HL-60 (cell line): ENCODE measurements around the gene MFN2.

Source experiments
- GABPA ChIP-seq: IDR thresholded peaks from 2 replicates; pipeline ENCODE4 v1.6.1; 2012; ENCODE audit warnings: low read depth
- POLR2AphosphoS5 ChIP-seq: IDR thresholded peaks from 2 replicates; pipeline ENCODE4 v1.6.1; 2012; ENCODE audit warnings: low read depth
- REST ChIP-seq: IDR thresholded peaks from 2 replicates; pipeline ENCODE4 v1.6.1; 2012; ENCODE audit warnings: low read depth; ENCODE audit not compliant: insufficient replicate concordance
- SPI1 ChIP-seq: IDR thresholded peaks from 2 replicates; pipeline ENCODE4 v1.6.1; 2012; ENCODE audit warnings: low read depth, mild to moderate bottlenecking, borderline replicate concordance
- TF ChIP-seq, protein P1 (sequence below): IDR thresholded peaks from one replicate; pipeline ENCODE4 v1.5.1; 2011; ENCODE audit warnings: low read length, control low read depth, inconsistent platforms; ENCODE audit not compliant: insufficient read depth

DNA sequence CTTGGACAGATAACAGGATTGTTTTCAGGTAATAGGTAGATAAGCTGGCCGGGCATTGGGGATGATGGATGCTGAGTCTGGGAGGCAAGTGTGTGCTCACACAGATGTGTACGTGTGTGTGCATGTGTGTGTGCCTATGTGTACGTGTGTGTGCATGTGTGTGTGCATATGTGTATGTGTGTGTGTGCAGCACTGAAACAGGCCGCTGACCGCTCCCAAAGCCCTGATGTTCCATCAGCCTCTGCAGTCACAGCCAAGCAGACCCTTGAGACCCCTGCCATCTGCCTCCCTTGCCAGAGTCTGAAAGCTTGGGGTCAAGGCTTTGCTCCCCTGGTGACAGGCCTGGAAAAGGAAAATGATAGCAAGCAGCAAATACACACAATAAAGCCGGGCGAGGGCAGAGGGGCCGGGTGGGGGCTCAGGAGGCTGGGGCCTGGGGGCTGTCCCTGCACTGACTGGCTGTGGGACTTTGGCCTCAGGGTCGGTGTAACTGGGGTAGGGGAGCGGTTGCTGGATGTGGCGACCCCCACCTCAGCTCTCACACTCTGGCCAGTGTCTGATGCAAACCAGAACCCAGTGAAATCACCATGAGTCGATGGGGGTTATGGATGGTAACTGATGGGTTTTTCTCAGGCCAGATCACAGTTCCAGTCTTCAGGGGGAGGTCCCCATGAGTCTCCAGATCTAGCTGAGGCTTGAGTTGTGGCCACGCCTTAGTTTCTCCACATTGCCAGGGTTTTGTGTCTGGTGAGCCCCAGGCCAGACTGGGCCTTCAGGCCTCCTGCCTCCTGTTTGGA is 73.7 kb downstream of the MFN2 start:
- TF ChIP-seq, protein P1, sequence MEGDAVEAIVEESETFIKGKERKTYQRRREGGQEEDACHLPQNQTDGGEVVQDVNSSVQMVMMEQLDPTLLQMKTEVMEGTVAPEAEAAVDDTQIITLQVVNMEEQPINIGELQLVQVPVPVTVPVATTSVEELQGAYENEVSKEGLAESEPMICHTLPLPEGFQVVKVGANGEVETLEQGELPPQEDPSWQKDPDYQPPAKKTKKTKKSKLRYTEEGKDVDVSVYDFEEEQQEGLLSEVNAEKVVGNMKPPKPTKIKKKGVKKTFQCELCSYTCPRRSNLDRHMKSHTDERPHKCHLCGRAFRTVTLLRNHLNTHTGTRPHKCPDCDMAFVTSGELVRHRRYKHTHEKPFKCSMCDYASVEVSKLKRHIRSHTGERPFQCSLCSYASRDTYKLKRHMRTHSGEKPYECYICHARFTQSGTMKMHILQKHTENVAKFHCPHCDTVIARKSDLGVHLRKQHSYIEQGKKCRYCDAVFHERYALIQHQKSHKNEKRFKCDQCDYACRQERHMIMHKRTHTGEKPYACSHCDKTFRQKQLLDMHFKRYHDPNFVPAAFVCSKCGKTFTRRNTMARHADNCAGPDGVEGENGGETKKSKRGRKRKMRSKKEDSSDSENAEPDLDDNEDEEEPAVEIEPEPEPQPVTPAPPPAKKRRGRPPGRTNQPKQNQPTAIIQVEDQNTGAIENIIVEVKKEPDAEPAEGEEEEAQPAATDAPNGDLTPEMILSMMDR, result no peak
- TF ChIP-seq POLR2AphosphoS5, result no peak
- no peak for TF ChIP-seq GABPA
- no peak for TF ChIP-seq REST
- TF ChIP-seq SPI1, result no peak
